ENCODE results near the gene SLC4A2.
"Not testable (repeated sequence)": the region's sequence is repeated elsewhere in the genome, so short reads cannot be mapped to it uniquely, and the experiment has no call there.

SLC4A2 gene

GRCh38 chr7:151016942-151017341, 42.4 kb upstream of the SLC4A2 start:
- Mint-ChIP-seq H3K27me3 (peaks cover 42% of the 10 kb centered on the region), H3K4me3 (no peak overlapping the region), H3K27ac (ENCODE audit: low read depth) (peak overlapping the region; percentile 73), H3K36me3 (ENCODE audit: insufficient read depth) (peaks cover 29% of the 10 kb centered on the region), H3K9me3 (no peaks in the 10 kb centered on the region), H3K4me1 (peaks cover 56% of the 10 kb centered on the region)
- ATAC-seq (replicated peaks; ENCODE audit: extremely low read depth, poor library complexity, severe bottlenecking): no peak
- DNase-seq (ENCODE audit: low spot score in 2 of 2): no peak

DNA sequence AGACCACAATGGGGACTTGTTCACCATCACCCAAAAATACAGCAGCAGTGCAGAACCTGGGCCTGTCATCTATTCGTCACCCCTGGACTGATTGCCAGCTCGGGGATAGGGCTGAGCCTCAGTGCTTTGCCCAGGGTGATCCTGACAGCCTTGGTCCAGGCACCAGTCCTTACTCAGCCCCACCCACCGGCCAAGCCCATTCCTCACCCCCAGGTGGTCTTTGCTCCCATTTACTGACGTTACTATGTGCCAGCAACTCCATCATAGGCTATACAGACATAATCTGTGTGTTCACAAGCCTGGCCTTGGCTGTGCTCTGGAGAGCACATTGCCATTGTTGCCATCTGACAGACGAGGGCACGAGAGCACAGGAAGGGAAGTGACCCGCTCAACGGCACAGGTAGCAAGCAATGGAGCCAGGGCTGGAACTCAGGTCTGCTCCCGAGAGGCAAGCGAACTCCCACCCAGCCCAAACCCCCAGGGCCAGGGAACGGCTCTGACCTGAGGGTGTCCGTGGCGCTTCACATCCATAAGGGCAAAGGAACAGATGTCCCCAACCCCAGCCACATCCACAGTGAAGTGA, 41.9 kb upstream of the SLC4A2 start:
- Mint-ChIP-seq H3K27ac (ENCODE audit: low read depth) (peak overlapping the region; percentile 41), H3K36me3 (ENCODE audit: insufficient read depth) (peaks cover 29% of the 10 kb centered on the region), H3K27me3 (peaks cover 42% of the 10 kb centered on the region), H3K9me3 (no peaks in the 10 kb centered on the region), H3K4me3 (peak overlapping the region; percentile 75), H3K4me1 (peaks cover 51% of the 10 kb centered on the region)
- DNase-seq (ENCODE audit: low spot score in 2 of 2): no peak
- ATAC-seq (replicated peaks; ENCODE audit: extremely low read depth, poor library complexity, severe bottlenecking): no peak

- peak overlapping the region; percentile 41 for H3K27ac Mint-ChIP-seq (ENCODE audit: low read depth)
- H3K4me1 Mint-ChIP-seq: peaks cover 46% of the 10 kb centered on the region
- no peaks in the 10 kb centered on the region for H3K9me3 Mint-ChIP-seq
- ATAC-seq (replicated peaks; ENCODE audit: extremely low read depth, poor library complexity, severe bottlenecking) (peak; percentile 51), DNase-seq (ENCODE audit: low spot score in 2 of 2) (peak; percentile 54 to 79)
- H3K4me3 Mint-ChIP-seq: peak overlapping the region; percentile 75
- H3K27me3 Mint-ChIP-seq: peaks cover 47% of the 10 kb centered on the region
- H3K36me3 Mint-ChIP-seq (ENCODE audit: insufficient read depth): peaks cover 25% of the 10 kb centered on the region
Measured at GRCh38 chr7:151017953-151018420, 41.4 kb upstream of the SLC4A2 start.

DNA sequence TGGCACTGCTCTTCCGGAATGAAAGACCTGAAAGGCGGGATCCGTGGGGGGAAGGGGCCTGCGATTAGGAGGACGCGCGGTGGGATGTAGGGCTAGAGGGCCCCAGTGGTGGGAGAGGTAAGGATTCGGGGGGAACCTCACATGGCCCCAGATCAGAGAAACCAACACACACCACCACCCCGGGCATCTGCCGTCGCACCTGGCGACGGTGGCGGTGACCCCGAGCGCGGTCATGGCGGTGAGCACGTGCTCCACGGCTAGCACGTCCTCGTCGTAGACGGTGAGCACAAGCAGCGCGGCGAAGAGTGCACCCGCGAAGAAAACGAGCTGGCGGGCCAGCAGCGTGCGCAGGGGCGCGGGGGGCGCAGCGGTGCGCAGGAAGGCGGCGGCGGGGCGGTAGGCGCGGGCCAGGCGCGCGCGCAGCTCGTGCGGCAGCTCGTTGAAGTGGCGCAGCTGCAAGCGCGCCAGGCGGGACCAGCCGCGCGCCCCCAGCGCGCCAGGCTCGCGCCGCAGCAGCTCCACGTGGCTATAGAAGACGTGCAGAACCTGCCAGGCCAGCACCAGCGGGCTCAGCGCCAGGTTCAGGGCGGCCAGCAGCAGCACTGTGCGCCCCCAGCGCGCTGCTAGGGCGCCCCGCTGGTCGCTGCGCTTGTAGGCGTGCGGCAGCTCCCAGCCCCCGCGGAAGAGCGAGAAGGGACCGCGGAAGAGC, 40.8 kb upstream of the SLC4A2 start:
- Mint-ChIP-seq H3K36me3 (ENCODE audit: insufficient read depth) (peaks cover 20% of the 10 kb centered on the region), H3K4me3 (peak overlapping the region; percentile 75), H3K27me3 (peaks cover 51% of the 10 kb centered on the region), H3K4me1 (peaks cover 46% of the 10 kb centered on the region), H3K27ac (ENCODE audit: low read depth) (peak overlapping the region; percentile 41), H3K9me3 (no peaks in the 10 kb centered on the region)
- peak in 1 of 2 donors; percentile 37 for DNase-seq (ENCODE audit: low spot score in 2 of 2)
- ATAC-seq (replicated peaks; ENCODE audit: extremely low read depth, poor library complexity, severe bottlenecking): peak; percentile 26

- Mint-ChIP-seq H3K4me3 (peak overlapping the region; percentile 75), H3K4me1 (peaks cover 40% of the 10 kb centered on the region), H3K36me3 (ENCODE audit: insufficient read depth) (peaks cover 15% of the 10 kb centered on the region), H3K9me3 (no peaks in the 10 kb centered on the region), H3K27me3 (peaks cover 51% of the 10 kb centered on the region), H3K27ac (ENCODE audit: low read depth) (peak overlapping the region; percentile 54)
- ATAC-seq (replicated peaks; ENCODE audit: extremely low read depth, poor library complexity, severe bottlenecking): no peak
- DNase-seq (ENCODE audit: low spot score in 2 of 2): no peak
Measured at GRCh38 chr7:151019130-151019447, 40.3 kb upstream of the SLC4A2 start.

- ATAC-seq (replicated peaks; ENCODE audit: extremely low read depth, poor library complexity, severe bottlenecking): no peak
- H3K9me3 Mint-ChIP-seq: no peaks in the 10 kb centered on the region
- H3K36me3 Mint-ChIP-seq (ENCODE audit: insufficient read depth): peaks cover 9% of the 10 kb centered on the region
- DNase-seq (ENCODE audit: low spot score in 2 of 2): no peak
- no peak overlapping the region for H3K27ac Mint-ChIP-seq (ENCODE audit: low read depth)
- H3K4me3 Mint-ChIP-seq: peak overlapping the region; percentile 75
- peaks cover 30% of the 10 kb centered on the region for H3K4me1 Mint-ChIP-seq
- peaks cover 51% of the 10 kb centered on the region for H3K27me3 Mint-ChIP-seq
Measured at GRCh38 chr7:151020231-151020630, 39.2 kb upstream of the SLC4A2 start.

- DNase-seq (ENCODE audit: low spot score in 2 of 2): no peak
- H3K4me3 Mint-ChIP-seq: no peak overlapping the region
- peaks cover 6% of the 10 kb centered on the region for H3K36me3 Mint-ChIP-seq (ENCODE audit: insufficient read depth)
- peaks cover 46% of the 10 kb centered on the region for H3K27me3 Mint-ChIP-seq
- ATAC-seq (replicated peaks; ENCODE audit: extremely low read depth, poor library complexity, severe bottlenecking): no peak
- H3K9me3 Mint-ChIP-seq: no peaks in the 10 kb centered on the region
- H3K27ac Mint-ChIP-seq (ENCODE audit: low read depth): no peak overlapping the region
- peaks cover 22% of the 10 kb centered on the region for H3K4me1 Mint-ChIP-seq
Measured at GRCh38 chr7:151023232-151023631, 36.2 kb upstream of the SLC4A2 start.

DNA sequence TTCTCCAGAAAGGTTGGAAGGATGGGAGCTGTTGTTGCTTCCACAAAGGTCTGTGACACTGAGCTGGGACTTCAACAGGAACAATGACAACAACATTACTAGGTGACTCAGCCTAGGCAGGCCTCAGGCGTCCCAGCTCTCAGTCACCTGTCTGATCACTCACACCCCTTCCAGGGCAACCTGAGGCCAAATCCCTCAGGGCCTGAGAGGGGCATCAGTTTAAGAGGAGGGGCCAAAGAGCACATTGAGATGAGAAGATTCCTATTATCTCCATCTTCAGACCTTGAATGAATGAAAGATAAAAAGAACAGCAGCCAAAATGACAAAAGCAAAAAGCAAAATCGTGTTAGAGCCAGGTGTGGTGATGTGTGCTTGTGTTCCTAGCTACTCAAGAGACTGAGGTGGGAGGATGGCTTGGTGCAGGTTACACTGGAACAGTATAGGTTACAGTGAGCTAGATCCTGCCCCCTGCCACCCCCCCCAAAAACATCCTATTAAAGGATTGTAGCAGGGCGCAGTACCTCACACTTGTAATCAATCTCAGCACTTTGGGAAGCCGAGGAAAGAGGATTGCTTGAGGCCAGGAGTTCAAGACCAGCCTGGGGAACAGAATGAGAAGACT, 34.8 kb upstream of the SLC4A2 start, which contains the start of gene ATG9B:
Gene ATG9B (minus strand): TSS at position 60 of the 622 bp plus-strand sequence. CDS start 71 bp downstream, outside the sequence.
- Mint-ChIP-seq H3K36me3 (ENCODE audit: insufficient read depth) (peaks cover 9% of the 10 kb centered on the region), H3K27ac (ENCODE audit: low read depth) (peak within 1 kb of the TSS; percentile 25), H3K4me1 (peaks cover 20% of the 10 kb centered on the region), H3K9me3 (no peaks in the 10 kb centered on the region), H3K27me3 (peaks cover 33% of the 10 kb centered on the region), H3K4me3 (no peak within 1 kb of the TSS)
- no peak for ATAC-seq (replicated peaks; ENCODE audit: extremely low read depth, poor library complexity, severe bottlenecking)
- DNase-seq (ENCODE audit: low spot score in 2 of 2): no peak

GRCh38 chr7:151025924-151026671, 33.3 kb upstream of the SLC4A2 start:
- DNase-seq (ENCODE audit: low spot score in 2 of 2): no peak
- no peak overlapping the region for H3K4me3 Mint-ChIP-seq
- H3K36me3 Mint-ChIP-seq (ENCODE audit: insufficient read depth): peaks cover 9% of the 10 kb centered on the region
- peaks cover 17% of the 10 kb centered on the region for H3K27me3 Mint-ChIP-seq
- no peak for ATAC-seq (replicated peaks; ENCODE audit: extremely low read depth, poor library complexity, severe bottlenecking)
- peaks cover 26% of the 10 kb centered on the region for H3K4me1 Mint-ChIP-seq
- H3K9me3 Mint-ChIP-seq: no peaks in the 10 kb centered on the region
- no peak overlapping the region for H3K27ac Mint-ChIP-seq (ENCODE audit: low read depth)

DNA sequence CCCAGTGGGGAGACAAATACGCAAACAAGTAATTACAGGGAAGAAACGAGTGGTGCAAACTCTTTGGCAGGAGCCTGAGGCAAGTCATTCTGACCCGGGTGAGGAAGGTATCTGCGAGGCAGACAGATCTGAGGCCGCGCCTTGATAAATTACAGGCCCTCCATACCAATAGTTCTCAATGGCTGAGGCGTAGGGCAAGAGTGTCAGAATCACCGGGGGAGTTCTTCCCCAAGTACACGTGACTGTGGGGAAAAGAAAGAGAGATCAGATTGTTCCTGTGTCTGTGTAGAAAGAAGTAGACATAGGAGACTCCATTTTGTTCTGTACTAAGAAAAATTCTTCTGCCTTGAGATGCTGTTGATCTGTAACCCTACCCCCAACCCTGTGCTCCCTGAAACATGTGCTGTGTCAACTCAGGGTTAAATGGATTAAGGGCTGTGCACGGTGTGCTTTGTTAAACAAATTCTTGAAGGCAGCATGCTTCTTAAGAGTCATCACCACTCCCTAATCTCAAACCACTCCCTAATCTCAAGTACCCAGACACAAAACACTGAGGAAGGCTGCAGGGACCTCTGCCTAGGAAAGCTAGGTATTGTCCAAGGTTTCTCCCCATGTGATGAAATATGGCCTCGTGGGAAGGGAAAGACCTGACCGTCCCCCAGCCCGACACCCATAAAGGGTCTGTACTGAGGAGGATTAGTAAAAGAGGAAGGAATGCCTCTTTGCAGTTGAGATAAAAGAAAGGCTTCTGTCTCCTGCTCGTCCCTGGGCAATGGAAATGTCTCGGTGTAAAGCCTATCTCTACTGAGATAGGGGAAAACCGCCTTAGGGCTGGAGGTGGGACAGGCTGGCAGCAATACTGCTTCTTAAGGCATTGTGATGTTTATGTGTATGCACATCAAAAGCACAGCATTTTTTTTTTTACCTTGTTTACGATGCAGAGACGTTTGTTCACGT, 32.3 kb upstream of the SLC4A2 start:
- Mint-ChIP-seq H3K27ac (ENCODE audit: low read depth) (peak overlapping the region; percentile 93), H3K4me3 (peak overlapping the region; percentile 85), H3K4me1 (peaks cover 36% of the 10 kb centered on the region)
- not testable (repeated sequence) for DNase-seq (ENCODE audit: low spot score in 2 of 2); ATAC-seq (replicated peaks; ENCODE audit: extremely low read depth, poor library complexity, severe bottlenecking); H3K27me3 Mint-ChIP-seq; H3K36me3 Mint-ChIP-seq (ENCODE audit: insufficient read depth); H3K9me3 Mint-ChIP-seq

DNA sequence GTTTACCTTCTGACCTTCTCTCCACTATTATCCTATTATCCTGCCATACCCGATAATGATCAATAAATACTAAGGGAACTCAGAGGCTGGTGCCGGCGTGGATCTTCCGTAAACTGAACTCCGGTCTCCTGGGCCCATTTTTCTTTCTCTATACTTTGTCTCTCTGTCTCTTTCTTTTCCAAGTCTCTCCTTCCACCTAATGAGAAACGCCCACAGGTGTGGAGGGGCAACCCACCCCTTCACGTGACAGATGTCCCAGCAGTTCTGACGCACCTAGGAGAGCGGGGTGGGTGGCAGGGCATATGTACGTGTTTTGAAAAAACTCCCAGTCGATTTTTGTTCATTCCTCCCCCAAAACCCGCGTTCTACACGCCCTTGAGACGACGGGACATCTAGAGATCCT, 31.7 kb upstream of the SLC4A2 start:
- H3K4me1 Mint-ChIP-seq: peaks cover 38% of the 10 kb centered on the region
- peak overlapping the region; percentile 93 for H3K27ac Mint-ChIP-seq (ENCODE audit: low read depth)
- H3K9me3 Mint-ChIP-seq; H3K36me3 Mint-ChIP-seq (ENCODE audit: insufficient read depth); H3K27me3 Mint-ChIP-seq; DNase-seq (ENCODE audit: low spot score in 2 of 2): not testable (repeated sequence)
- peak; percentile 28 for ATAC-seq (replicated peaks; ENCODE audit: extremely low read depth, poor library complexity, severe bottlenecking)
- peak overlapping the region; percentile 85 for H3K4me3 Mint-ChIP-seq
